Measurements from ENCODE around the gene PRDX4.

GRCh38 chrX:23726191-23726590 is 58.9 kb downstream of the PRDX4 start:
- TF ChIP-seq BHLHE40 (IDR thresholded peaks at IDR 0.05; ENCODE audit: borderline replicate concordance) (no peak), ARNT (IDR thresholded peaks at IDR 0.05) (no peak), NFRKB (IDR thresholded peaks at IDR 0.05) (no peak), TARDBP (IDR thresholded peaks at IDR 0.05) (no peak), SUZ12 (IDR thresholded peaks at IDR 0.05) (no peak), HDGF (IDR thresholded peaks at IDR 0.05; ENCODE audit: borderline replicate concordance) (no peak), SP1 (IDR thresholded peaks at IDR 0.05) (no peak)
